ENCODE data around the gene MAN1A2.

GRCh38 chr1:117375327-117375726, 8.1 kb downstream of the MAN1A2 start:
- TF ChIP-seq EZH2phosphoT487 (IDR thresholded peaks at IDR 0.05; ENCODE audit: low read depth, severe bottlenecking, unreplicated experiment): no peak
- TF ChIP-seq EZH2 (IDR thresholded peaks at IDR 0.05; ENCODE audit: borderline replicate concordance): no peak
- no peak for TF ChIP-seq CTCF (IDR thresholded peaks at IDR 0.05; ENCODE audit: poor library complexity)

All from hepatocyte (in vitro differentiated cells).